GM12872 (cell line): ENCODE results near the gene HJV.

Source experiments
- TF ChIP-seq, protein P1 (sequence below): IDR thresholded peaks from 3 replicates; pipeline ENCODE4 v1.5.1; 2011; ENCODE audit warnings: low read depth, mild to moderate bottlenecking, low read length, moderate library complexity; ENCODE audit not compliant: insufficient read depth

Gene HJV

DNA sequence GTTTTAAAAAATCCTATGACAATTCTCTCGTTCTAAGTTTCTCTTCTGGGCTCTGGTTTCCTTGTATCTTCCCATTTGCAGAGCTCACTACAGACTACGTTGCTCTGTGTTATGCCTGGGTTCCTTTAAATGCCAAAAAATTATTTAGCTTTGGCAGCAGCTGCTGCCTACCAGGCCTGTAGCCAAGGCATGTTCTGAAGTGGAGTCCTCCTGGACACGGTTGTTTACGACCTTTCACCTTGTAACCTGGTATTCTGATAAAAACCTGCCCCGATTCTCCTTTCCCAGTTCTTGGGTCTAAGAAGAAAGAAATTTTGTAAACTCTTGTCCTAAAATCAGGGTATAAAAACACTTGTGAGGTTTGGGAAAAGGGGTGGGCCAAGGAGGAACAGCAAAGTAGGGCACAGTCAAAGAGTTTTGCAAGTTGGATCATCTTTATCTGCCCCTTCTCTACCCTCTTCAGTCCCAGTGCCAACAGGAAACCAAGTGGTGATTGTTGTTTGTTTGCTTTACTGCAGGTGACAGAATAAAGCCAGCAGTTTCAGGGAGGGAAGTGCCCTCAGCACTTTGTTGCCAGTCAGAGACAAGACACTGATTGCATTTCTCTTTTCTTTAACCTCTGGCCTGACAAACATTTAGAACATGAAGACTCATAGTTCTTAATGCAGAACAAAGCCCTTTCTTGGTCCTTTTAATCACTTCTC lies 22.1 kb downstream of the HJV start:
- TF ChIP-seq, protein P1, sequence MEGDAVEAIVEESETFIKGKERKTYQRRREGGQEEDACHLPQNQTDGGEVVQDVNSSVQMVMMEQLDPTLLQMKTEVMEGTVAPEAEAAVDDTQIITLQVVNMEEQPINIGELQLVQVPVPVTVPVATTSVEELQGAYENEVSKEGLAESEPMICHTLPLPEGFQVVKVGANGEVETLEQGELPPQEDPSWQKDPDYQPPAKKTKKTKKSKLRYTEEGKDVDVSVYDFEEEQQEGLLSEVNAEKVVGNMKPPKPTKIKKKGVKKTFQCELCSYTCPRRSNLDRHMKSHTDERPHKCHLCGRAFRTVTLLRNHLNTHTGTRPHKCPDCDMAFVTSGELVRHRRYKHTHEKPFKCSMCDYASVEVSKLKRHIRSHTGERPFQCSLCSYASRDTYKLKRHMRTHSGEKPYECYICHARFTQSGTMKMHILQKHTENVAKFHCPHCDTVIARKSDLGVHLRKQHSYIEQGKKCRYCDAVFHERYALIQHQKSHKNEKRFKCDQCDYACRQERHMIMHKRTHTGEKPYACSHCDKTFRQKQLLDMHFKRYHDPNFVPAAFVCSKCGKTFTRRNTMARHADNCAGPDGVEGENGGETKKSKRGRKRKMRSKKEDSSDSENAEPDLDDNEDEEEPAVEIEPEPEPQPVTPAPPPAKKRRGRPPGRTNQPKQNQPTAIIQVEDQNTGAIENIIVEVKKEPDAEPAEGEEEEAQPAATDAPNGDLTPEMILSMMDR = no peak

DNA sequence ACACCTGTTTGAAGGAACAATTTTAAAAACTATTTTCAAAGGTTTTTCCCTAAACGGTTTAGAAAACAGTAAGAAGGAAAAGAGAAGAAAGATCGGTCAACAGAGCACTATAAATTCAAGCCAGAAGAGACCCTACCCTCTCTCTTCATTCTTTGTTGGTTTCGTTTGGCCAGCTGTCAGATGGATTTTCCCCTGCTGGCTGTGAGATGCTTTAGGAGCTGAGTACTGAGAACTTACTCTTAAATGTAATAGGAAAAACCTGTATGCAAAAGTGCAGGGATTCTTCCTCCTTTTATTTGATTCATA lies 23.9 kb downstream of the HJV start:
- TF ChIP-seq, protein P1 = no peak

DNA sequence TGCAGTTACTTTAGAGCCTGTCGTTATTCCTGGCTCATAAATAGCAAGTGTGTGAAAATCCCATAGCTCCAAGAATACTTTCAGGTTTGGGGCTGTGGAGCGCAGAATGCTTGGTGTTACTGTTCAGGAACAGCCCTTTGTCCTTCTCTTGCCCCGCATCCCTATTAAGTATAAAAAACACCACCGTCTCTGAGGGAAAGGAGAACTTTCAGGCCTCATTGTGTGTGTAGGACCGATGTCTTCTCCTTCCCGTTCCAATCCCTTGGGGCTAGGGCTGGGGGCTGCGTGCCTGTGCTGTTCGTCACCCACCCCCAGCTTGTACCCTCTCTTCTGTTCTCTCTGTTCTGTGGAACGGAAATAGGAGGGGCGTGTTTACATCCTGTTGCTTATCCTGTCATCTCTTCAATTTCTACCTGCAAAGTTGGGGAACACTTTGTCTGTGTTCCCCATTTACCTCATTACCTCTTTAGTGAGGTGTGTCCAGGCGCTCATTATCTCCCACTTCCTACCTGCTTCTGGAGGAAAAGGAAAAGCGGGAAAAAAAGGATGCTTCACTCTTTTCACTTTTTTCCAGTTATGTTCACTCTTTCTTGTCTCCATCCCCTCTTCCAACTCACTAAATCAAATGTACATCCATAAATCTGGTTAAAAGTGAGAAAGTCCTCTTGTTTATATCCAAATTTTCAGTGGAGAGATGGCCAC lies 24.4 kb downstream of the HJV start:
- TF ChIP-seq, protein P1 = no peak

DNA sequence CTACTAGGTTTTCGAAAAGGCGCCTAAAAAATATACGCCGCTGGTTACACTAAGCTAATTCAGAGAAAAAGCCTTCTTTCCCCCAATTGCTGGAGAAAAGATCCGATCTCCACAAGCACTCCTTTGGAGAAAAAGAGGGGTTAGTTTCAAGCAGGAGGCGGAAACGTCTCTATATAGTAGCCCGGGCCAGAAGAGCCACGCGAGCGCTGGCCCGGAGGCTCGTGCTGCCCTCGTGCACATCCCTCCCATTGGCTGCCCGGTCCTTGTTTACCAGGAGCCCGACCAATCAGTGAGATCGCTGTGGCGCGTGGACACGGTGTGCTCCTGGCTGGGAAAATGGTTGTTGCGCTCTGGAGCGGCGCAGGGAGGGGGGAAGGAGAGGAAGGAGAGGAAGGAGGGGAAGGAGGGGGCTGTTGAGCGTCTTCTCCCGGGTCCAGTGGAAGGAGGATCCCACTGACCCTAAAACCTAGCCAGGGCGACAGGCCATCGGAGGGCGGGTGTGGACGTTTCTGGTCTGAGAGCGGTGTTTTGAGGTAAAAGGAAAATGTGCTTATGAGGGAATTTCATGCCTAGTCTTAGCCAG lies 25.0 kb downstream of the HJV start, which contains the start of gene TXNIP:
Gene TXNIP (minus strand): TSS at position 147 of the 583 bp plus-strand sequence. CDS start 313 bp downstream, outside the sequence.
- TF ChIP-seq, protein P1 = no peak

DNA sequence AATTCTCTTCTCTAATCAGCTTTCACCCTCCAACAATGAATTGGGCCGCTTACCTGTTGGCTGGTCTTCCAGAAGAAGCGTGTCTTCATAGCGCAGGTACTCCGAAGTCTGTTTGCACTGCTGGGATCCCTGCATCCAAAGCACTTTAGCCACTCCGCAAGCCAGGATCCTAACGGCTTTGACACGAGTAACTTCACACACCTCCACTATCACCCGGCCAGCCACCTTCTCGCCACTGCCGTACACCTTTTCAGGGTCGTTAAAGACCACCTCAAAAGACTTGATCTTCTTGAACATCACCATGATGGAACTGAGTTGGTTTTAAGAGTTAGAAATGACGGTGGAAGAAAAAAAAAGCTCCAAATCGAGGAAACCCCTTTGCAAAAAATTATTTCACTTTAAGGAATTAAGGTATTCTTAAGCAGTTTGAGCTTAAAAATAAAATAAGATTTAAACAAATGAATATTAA lies 25.5 kb downstream of the HJV start:
- TF ChIP-seq, protein P1 = no peak

DNA sequence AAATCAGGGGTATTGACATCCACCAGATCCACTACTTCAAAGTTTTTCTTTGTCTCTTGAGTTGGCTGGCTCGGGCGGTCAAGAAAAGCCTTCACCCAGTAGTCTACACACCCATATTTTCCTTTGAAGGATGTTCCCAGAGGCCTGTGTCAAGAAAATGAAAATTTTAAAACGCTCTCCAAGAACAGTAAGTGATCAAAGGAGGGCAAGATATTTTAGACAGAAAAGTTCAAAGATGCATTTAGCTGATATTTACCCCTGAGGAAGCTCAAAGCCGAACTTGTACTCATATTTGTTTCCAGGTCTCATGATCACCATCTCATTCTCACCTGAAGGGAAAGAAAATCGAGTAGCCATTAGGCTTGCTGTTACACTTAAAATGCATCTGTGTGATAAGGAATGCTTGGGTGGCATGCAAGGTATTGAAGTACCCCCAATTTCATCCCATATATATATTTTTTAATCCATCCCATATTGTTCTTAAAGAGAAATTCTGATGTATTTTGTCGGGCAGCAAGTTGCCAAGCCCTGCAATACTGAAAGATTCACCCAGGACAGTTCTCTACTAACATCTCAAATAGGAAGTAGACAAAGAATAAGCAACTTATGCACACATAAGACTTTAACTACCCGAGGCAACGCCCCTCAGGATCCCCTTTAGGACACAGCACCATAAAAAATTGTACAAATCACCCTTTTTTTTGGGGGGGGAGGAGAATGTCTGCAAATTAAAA lies 26.2 kb downstream of the HJV start:
- TF ChIP-seq, protein P1 = no peak

DNA sequence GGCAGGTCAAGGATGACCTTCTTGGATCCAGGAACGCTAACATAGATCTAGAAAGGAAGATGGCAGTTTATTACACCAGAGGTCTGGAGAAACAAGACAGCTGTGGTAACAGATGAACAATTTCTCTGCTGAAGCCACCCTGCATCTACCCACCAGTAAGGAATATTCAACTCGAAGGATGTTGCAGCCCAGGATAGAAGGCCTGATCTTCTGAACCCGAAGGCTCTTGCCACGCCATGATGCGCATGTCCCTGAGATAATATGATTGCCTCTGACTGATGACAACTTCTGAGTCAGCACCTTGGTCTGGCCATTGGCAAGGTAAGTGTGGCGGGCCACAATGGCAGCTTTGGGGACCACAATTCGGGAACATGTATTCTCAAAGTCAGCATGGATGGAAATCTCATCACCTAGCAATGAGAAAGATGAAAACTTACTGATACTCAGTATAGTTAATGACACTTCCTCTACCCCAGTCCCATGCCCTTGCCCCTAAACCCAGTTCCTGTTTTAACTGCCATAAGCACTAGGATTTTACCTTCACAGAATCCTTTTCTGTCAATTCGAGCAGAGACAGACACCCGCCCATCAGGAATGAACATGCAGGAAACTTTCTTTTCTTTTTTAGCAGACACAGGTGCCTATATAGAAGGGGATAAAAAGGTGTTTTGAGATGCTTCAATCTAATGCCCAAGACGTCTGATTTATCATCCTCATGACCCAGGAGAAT lies 27.0 kb downstream of the HJV start:
- TF ChIP-seq, protein P1 = no peak
